Thoracic aorta (tissue), 2 donors: Measurements from ENCODE around the gene PATL2. TPM values are rescaled to one million over a fixed set of nuclear protein-coding genes. Genes with fewer than 3 reads are reported as not detected.

Experiments
- total RNA-seq, 2 donors: library from RNA; depleted of rRNA; stranded (reverse); fragments of >200 nt; gene quantifications; one replicate each; pipeline versions ENCODE4 v1.1.0 to v1.2.3, GENCODE V29; 2016

The PATL2 gene
- total RNA-seq, 2 donors from 2014 or later: 1.1 to 1.3 TPM

Other genes starting within 250 kb of the PATL2 start
- 10 to 100 TPM; 32.2 to 68.1 TPM for gene EIF3J, start 174.2 kb downstream of the PATL2 start, total RNA-seq
- 10 to 100 TPM; 68.1 to 76.0 TPM for gene SPG11, start 47.7 kb downstream of the PATL2 start, total RNA-seq
- 1,000 to 10,000 TPM; 2,389 to 3,309 TPM for gene B2M, start 194 bp upstream of the PATL2 start, total RNA-seq
- 10 to 100 TPM; 10.4 to 65.0 TPM for gene TRIM69, start 25.2 kb upstream of the PATL2 start, total RNA-seq
- not detected for gene TERB2, start 245.4 kb upstream of the PATL2 start, total RNA-seq